ENCODE data around the gene CA7. TPM values are rescaled to one million over a fixed set of nuclear protein-coding genes. Genes with fewer than 3 reads are reported as not detected.
A peak's percentile ranks its signal among the peaks of the same experiment; 100 is the strongest.

CA7 gene
- total RNA-seq, 6 donors from 2014 or later, result not detected

DNA sequence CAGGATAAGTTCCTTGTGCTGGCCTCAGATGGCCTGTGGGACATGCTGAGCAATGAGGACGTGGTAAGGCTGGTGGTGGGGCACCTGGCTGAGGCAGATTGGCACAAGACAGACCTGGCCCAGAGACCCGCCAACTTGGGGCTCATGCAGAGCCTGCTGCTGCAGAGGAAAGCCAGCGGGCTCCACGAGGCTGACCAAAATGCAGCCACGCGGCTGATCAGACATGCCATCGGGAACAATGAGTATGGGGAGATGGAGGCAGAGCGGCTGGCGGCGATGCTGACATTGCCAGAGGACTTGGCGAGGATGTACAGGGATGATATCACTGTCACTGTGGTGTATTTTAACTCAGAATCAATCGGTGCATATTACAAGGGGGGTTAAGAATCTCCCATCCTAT is 41.3 kb downstream of the CA7 start:
- Histone ChIP-seq H3K36me3 (peaks cover 6 to 25% (median 13%) of the 10 kb centered on the region in 4 donors), H3K27ac (peak overlapping the region in 1 of 4 donors; percentile 16), H3K4me3 (no peak overlapping the region), H3K4me1 (peaks cover 8 to 48% (median 15%) of the 10 kb centered on the region in 4 donors), H3K9me3 (no peaks in the 10 kb centered on the region), H3K27me3 (no peaks in the 10 kb centered on the region)
- TF ChIP-seq POLR2A (IDR thresholded peaks at IDR 0.05) (no peak), EP300 (IDR thresholded peaks at IDR 0.05) (no peak), POLR2AphosphoS5 (IDR thresholded peaks at IDR 0.05) (no peak)
- TF ChIP-seq, protein P1, sequence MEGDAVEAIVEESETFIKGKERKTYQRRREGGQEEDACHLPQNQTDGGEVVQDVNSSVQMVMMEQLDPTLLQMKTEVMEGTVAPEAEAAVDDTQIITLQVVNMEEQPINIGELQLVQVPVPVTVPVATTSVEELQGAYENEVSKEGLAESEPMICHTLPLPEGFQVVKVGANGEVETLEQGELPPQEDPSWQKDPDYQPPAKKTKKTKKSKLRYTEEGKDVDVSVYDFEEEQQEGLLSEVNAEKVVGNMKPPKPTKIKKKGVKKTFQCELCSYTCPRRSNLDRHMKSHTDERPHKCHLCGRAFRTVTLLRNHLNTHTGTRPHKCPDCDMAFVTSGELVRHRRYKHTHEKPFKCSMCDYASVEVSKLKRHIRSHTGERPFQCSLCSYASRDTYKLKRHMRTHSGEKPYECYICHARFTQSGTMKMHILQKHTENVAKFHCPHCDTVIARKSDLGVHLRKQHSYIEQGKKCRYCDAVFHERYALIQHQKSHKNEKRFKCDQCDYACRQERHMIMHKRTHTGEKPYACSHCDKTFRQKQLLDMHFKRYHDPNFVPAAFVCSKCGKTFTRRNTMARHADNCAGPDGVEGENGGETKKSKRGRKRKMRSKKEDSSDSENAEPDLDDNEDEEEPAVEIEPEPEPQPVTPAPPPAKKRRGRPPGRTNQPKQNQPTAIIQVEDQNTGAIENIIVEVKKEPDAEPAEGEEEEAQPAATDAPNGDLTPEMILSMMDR (IDR thresholded peaks at IDR 0.05), result no peak
- DNase-seq, result peak in 1 of 2 donors; percentile 49
- 92 to 97% methylated on average over 11 to 12 of the region's 12 CpGs for WGBS, 2 donors
- ATAC-seq (ENCODE audit: low FRiP score in 2 of 2), result no peak

DNA sequence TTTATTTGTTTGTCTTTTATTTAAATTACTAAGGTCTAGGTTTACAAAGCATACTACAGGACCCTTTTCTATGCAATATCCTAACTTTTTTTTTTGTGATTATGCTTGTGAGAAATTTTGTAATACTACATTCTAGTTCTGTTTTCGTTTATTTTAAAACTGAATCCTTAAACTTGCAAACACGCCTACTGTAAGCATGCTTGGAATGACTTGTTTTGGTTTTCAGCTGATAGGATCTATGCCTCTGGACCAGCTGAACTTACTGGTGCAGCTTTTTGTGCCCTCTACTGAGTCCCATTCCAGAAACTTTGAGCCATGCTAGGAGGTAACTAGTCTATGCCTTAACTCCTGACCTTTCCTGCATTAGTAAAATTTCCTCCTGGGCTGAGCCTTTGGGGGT is 42.1 kb downstream of the CA7 start:
- Histone ChIP-seq H3K36me3 (peaks cover 6 to 25% (median 13%) of the 10 kb centered on the region in 4 donors), H3K9me3 (no peaks in the 10 kb centered on the region), H3K27ac (no peak overlapping the region), H3K4me3 (no peak overlapping the region), H3K27me3 (no peaks in the 10 kb centered on the region), H3K4me1 (peaks cover 7 to 40% (median 12%) of the 10 kb centered on the region in 4 donors)
- 54 to 55% methylated on average over 2 of the region's 2 CpGs for WGBS, 2 donors
- DNase-seq, result no peak
- ATAC-seq (ENCODE audit: low FRiP score in 2 of 2), result no peak
- no peak for TF ChIP-seq POLR2A (IDR thresholded peaks at IDR 0.05)

DNA sequence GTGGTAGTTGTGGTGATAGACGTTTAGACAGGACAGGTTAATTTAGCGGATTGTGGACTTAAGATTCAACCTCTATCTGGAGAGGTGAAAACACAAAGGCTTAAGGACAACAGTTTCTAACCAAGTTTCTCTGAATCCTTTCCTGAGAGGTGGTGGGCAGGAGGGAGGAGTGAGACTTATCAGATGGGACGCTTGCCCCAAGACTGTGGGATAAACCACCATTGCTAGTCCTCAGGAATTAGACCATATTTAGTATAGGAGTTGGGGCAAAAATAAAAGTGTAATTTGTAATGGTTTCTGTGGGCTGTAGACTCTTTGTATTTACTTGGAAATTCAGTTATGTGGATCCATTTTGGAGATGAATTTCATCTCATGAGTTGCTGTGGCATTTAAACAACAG is 42.7 kb downstream of the CA7 start:
- no peak overlapping the region for H3K27ac ChIP-seq
- H3K36me3 ChIP-seq, result peaks cover 6 to 25% (median 13%) of the 10 kb centered on the region in 4 donors
- no peaks in the 10 kb centered on the region for H3K27me3 ChIP-seq
- H3K4me1 ChIP-seq, result peaks cover 3 to 34% (median 7%) of the 10 kb centered on the region in 4 donors
- H3K4me3 ChIP-seq, result no peak overlapping the region
- ATAC-seq (ENCODE audit: low FRiP score in 2 of 2) (no peak), DNase-seq (no peak)
- 70 to 75% methylated on average over 3 of the region's 3 CpGs for WGBS, 2 donors
- H3K9me3 ChIP-seq, result no peaks in the 10 kb centered on the region
- TF ChIP-seq POLR2A (IDR thresholded peaks at IDR 0.05), result no peak
- TF ChIP-seq POLR2AphosphoS5 (IDR thresholded peaks at IDR 0.05), result no peak
- TF ChIP-seq, protein P1 (IDR thresholded peaks at IDR 0.05), result no peak
- no peak for TF ChIP-seq EP300 (IDR thresholded peaks at IDR 0.05)

DNA sequence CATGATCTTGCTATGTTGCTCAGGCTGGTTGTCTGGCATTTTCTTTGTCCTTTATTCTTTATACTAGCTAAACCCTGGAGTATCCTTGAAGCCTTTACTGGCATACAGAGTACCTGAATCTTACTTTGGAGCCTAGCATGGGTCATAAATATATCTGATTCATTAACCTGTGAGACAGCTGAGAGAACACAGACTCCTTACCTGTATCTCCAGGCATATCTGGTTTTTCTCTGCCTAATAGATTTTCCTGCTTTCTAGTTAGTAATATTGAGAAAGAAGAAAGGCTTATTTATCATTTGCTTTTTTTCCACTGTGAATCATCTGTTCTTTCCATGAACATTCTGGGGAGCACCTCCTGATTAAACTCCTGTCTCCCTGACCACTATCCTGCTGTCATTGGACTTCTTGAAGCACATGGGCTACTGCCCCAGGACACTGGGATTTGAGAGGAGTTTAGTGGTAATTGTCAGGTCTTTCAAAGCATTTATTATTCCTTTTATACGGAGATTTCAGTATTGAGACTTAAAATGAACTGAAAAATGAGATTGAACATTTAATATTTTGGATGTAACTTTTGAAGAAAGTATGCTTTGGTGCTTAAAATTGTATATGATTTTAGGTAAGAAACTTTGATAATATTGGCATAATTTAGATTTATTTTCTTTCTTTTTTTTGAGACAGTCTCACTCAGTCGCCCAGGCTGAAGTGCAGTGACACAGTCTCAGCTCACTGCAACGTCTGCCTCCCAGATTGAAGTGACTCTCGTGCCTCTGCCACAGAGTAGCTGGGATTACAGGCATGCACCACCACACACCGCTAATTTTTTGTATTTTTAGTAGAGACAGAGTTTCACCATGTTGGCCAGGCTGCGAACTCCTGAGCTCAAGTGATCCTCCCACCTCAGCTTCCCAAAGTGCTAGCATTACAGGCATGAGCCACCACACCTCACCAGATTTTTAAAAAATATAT is 44.7 kb downstream of the CA7 start:
- no peak for TF ChIP-seq POLR2A (IDR thresholded peaks at IDR 0.05)
- TF ChIP-seq POLR2AphosphoS5 (IDR thresholded peaks at IDR 0.05), result no peak
- TF ChIP-seq, protein P1 (IDR thresholded peaks at IDR 0.05), result no peak
- no peak for TF ChIP-seq EP300 (IDR thresholded peaks at IDR 0.05)
- no peak overlapping the region for H3K27ac ChIP-seq
- DNase-seq, result no peak
- no peaks in the 10 kb centered on the region for H3K27me3 ChIP-seq
- H3K4me3 ChIP-seq, result no peak overlapping the region
- H3K9me3 ChIP-seq, result no peaks in the 10 kb centered on the region
- 88 to 95% methylated on average over 6 of the region's 6 CpGs for WGBS, 2 donors
- ATAC-seq (ENCODE audit: low FRiP score in 2 of 2), result no peak
- peaks cover 0 to 23% (median 3%) of the 10 kb centered on the region in 4 donors for H3K4me1 ChIP-seq
- H3K36me3 ChIP-seq, result peaks cover 6 to 28% (median 13%) of the 10 kb centered on the region in 4 donors

DNA sequence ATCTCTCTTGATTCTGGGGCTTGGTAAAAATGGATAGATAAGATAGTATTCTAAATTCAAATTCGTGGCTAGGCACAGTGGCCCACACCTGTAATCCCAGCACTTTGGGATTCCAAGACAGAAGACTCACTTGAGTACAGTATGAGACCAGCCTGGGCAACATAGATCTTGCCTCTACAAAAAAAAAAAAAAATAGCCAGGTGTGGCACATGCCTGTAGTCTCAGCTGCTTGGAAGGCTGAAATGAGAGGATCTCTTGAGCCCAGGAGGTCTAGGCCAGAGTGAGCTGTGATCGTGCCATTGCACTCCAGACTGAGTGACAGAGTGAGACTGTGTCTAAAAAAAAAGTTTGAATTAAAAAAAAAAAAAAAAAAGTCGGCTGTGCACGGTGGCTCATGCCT is 45.4 kb downstream of the CA7 start:
- no peak for ATAC-seq (ENCODE audit: low FRiP score in 2 of 2)
- 70 to 80% methylated on average over 4 of the region's 4 CpGs for WGBS, 2 donors
- no peak for DNase-seq
- H3K27ac ChIP-seq, result no peak overlapping the region
- no peaks in the 10 kb centered on the region for H3K27me3 ChIP-seq
- H3K36me3 ChIP-seq, result peaks cover 3 to 22% (median 10%) of the 10 kb centered on the region in 4 donors
- H3K4me1 ChIP-seq, result peaks cover 0 to 23% (median under 1%) of the 10 kb centered on the region in 4 donors
- TF ChIP-seq POLR2A (IDR thresholded peaks at IDR 0.05), result no peak
- TF ChIP-seq POLR2AphosphoS5 (IDR thresholded peaks at IDR 0.05), result no peak
- TF ChIP-seq, protein P1 (IDR thresholded peaks at IDR 0.05), result no peak
- no peak for TF ChIP-seq EP300 (IDR thresholded peaks at IDR 0.05)
- H3K9me3 ChIP-seq, result no peaks in the 10 kb centered on the region
- H3K4me3 ChIP-seq, result no peak overlapping the region

Measured in upper lobe of left lung (tissue), 6 donors.